ENCODE measurements around the gene FAS. TPM values are rescaled to one million over a fixed set of nuclear protein-coding genes. Genes with fewer than 3 reads are reported as not detected.

Gene FAS
- polyA plus RNA-seq, 1 experiment = 52.3 TPM

DNA sequence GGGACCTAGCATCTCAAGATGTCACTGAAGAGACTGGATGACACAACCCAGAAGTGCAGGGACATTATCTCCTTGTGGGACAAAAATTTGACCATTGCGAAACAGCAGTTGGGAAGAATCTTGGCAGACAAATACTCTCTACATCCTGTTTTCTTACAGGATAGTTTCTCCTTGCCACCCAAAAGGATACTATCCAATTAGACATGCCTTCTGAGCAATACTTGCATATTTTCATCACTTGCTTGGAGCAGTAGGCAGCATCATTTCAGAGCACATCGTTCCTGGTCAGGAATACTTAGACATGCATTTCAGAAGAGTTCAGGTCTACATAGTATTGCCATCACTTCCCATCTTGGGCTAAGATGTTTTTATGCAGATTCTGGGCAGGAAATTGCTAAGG, 56.8 kb downstream of the FAS start:
- H3K36me3 ChIP-seq (ENCODE audit: control insufficient read depth, insufficient read depth, low read length) = no peaks in the 10 kb centered on the region
- H3K27me3 ChIP-seq (ENCODE audit: control insufficient read depth, insufficient read depth, low read length) = no peaks in the 10 kb centered on the region
- H3K4me3 ChIP-seq (ENCODE audit: low read depth, low read length) = no peak overlapping the region
- POLR2A ChIA-PET = no interaction called here
- CTCF ChIA-PET = no interaction called here
- TF ChIP-seq, protein P1, sequence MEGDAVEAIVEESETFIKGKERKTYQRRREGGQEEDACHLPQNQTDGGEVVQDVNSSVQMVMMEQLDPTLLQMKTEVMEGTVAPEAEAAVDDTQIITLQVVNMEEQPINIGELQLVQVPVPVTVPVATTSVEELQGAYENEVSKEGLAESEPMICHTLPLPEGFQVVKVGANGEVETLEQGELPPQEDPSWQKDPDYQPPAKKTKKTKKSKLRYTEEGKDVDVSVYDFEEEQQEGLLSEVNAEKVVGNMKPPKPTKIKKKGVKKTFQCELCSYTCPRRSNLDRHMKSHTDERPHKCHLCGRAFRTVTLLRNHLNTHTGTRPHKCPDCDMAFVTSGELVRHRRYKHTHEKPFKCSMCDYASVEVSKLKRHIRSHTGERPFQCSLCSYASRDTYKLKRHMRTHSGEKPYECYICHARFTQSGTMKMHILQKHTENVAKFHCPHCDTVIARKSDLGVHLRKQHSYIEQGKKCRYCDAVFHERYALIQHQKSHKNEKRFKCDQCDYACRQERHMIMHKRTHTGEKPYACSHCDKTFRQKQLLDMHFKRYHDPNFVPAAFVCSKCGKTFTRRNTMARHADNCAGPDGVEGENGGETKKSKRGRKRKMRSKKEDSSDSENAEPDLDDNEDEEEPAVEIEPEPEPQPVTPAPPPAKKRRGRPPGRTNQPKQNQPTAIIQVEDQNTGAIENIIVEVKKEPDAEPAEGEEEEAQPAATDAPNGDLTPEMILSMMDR (IDR thresholded peaks at IDR 0.05; ENCODE audit: insufficient read depth, low read depth, low read length) = no peak
- peak; percentile 6 for DNase-seq (ENCODE audit: low read depth)

DNA sequence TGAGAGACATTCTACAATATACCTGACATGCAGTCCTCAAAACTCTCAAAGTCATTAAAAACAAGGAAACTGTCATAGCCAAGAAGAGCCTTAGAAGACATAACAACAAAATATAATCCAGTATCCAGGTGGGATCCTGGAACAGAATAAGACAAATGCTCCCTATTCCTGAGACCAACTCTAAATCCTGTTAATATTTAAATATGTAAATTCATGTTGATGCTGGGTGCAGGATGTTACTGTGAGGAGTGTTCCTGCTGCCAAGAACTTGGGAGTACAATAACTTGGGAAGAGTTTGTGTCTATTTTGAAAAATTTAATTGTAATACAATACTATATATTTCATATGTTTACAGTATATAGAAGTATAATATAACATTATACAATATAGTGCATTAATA, 61.0 kb downstream of the FAS start:
- no peak for DNase-seq (ENCODE audit: low read depth)
- POLR2A ChIA-PET = no interaction called here
- Histone ChIP-seq H3K27me3 (ENCODE audit: control insufficient read depth, insufficient read depth, low read length) (no peaks in the 10 kb centered on the region), H3K4me3 (ENCODE audit: low read depth, low read length) (no peak overlapping the region), H3K36me3 (ENCODE audit: control insufficient read depth, insufficient read depth, low read length) (no peaks in the 10 kb centered on the region)
- CTCF ChIA-PET = no interaction called here
- TF ChIP-seq, protein P1 (IDR thresholded peaks at IDR 0.05; ENCODE audit: insufficient read depth, low read depth, low read length) = no peak

DNA sequence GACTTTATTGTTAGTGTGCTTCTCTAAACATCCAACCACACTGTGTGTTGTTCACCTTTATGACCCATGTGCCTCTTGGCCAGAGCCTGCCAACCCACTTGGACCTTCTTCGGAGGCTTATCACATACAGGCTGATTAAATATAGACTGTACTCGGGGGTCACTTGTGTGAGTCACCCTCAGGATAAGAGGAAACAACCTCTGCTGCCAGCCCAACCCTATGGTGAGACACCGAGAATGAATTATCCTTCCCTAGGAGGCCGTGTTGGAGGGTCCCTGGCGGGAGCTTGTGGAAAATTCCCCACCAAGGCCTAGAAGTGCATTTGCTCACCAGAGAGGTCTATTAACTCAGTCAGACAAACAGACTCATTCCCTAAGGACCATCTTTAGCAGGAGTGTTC, 63.0 kb downstream of the FAS start:
- Histone ChIP-seq H3K4me3 (ENCODE audit: low read depth, low read length) (no peak overlapping the region), H3K36me3 (ENCODE audit: control insufficient read depth, insufficient read depth, low read length) (no peaks in the 10 kb centered on the region), H3K27me3 (ENCODE audit: control insufficient read depth, insufficient read depth, low read length) (no peaks in the 10 kb centered on the region)
- CTCF ChIA-PET = no interaction called here
- TF ChIP-seq, protein P1 (IDR thresholded peaks at IDR 0.05; ENCODE audit: insufficient read depth, low read depth, low read length) = no peak
- no peak for DNase-seq (ENCODE audit: low read depth)
- POLR2A ChIA-PET = no interaction called here

DNA sequence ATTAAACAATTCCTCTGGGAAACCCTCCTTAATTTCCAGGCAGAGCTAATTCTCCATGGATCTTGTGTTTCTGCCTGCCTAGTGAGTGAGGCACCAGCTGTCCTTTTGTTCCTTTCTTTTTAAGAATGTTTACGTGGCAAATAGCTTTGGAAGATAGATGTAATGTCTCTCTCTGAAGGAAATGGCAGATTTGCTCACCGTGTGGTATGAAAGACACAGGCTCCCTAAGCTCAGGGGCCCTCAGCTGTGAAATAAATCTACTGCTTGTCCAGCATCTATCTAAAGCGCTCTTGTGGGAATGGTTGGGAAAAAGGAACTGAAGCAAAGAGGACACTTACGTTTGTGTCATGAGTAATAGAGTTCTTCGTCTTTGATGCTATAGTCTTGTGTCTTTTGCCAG, 64.6 kb downstream of the FAS start:
- POLR2A ChIA-PET = interaction anchor here (0.5 kb wide), 1 partner anchor 19 kb away, joined by 3 read pairs; no protein-coding TSS in a partner anchor

DNA sequence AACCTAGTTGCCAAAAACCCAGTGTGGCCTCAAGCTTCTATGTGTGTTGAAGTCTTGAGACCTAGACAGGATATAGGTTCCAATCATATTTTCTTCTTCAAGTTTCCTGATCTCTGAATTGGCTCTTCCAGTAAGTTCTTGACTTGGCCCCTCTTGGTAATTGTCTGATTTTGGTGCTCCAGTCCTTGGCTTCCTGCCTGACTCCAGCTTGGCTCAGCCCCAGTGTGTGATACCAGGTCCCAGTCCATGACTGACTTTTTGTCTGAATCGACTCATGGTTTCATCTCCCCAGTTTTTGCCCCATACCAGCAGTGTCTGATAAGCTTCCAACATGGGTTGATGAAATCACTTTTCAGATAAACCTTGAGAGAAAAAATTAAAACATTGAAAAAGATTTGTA, 72.3 kb downstream of the FAS start:
- no peak for DNase-seq (ENCODE audit: low read depth)
- ChIA-PET POLR2A (no interaction called here), CTCF (interaction anchor here (1.3 to 2.0 kb wide), 2 partner anchors 16 to 56 kb away, joined by 3 to 7 read pairs; no protein-coding TSS in a partner anchor)
- Histone ChIP-seq H3K27me3 (ENCODE audit: control insufficient read depth, insufficient read depth, low read length) (no peaks in the 10 kb centered on the region), H3K4me3 (ENCODE audit: low read depth, low read length) (no peak overlapping the region), H3K36me3 (ENCODE audit: control insufficient read depth, insufficient read depth, low read length) (no peaks in the 10 kb centered on the region)
- TF ChIP-seq, protein P1 (IDR thresholded peaks at IDR 0.05; ENCODE audit: insufficient read depth, low read depth, low read length) = no peak

More for the DNA sequence above, 64.6 kb downstream of the FAS start:
- CTCF ChIA-PET = interaction anchor here (0.8 kb wide), 1 partner anchor 18 kb away, joined by 3 read pairs; no protein-coding TSS in a partner anchor
- TF ChIP-seq, protein P1 (IDR thresholded peaks at IDR 0.05; ENCODE audit: insufficient read depth, low read depth, low read length) = no peak
- Histone ChIP-seq H3K36me3 (ENCODE audit: control insufficient read depth, insufficient read depth, low read length) (no peaks in the 10 kb centered on the region), H3K27me3 (ENCODE audit: control insufficient read depth, insufficient read depth, low read length) (no peaks in the 10 kb centered on the region), H3K4me3 (ENCODE audit: low read depth, low read length) (no peak overlapping the region)
- no peak for DNase-seq (ENCODE audit: low read depth)
